ENCODE results near the gene MAP3K12. TPM values are rescaled to one million over a fixed set of nuclear protein-coding genes. Genes with fewer than 3 reads are reported as not detected.
A peak's percentile ranks its signal among the peaks of the same experiment; 100 is the strongest.
"Not testable (repeated sequence)": the region's sequence is repeated elsewhere in the genome, so short reads cannot be mapped to it uniquely, and the experiment has no call there.

The MAP3K12 gene
- total and polyA plus RNA-seq, 2 of the 8 experiments (the other 6 are each of a cell fraction or from before 2014, with no cell fraction given): 23.4 to 42.7 TPM

DNA sequence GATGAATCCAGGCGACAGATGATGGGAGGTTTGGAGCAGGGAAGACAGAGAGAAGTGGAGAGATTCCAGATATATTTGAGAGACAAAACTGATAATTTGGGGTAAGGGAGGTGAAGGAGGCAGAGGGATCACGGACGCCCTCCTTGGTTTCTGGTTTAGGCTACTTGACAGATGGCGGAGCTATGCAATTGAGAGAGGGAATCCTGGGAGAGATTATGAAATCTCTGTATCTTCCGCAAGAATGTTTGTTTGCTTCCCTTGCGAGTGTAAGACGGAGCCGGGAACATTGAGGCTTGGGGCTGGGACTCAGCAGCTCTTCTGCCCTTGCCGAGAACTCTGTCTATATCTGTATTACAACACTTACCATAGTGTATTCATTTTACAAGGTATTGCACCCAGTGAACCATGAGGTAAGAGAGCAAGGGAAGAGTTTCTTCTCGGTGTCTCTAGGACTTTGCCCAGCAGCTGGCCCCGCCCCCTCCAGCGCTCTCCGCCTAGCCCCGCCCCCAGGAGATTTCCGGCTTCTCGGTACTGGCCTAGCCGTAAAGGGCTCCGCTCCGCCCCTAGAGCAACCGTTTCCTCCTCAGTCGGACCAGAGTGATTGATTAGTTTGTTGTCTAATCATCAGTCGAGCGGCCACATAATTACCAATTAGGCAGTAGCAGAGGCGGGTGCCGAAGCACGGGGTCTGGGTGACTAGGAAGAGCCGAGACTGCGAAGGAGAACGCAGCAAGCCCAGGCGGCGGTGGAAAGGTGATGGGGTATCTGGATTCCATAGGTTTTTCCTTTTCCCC is 58.0 kb downstream of the MAP3K12 start, which contains the start of gene PRR13 (continued):
- TF ChIP-seq SP1 (IDR thresholded peaks at IDR 0.05; ENCODE audit: low read depth, low read length) (peak; percentile 93), TAF1 (IDR thresholded peaks at IDR 0.05; ENCODE audit: low read depth, low read length) (peak; percentile 79), POLR2AphosphoS5 (IDR thresholded peaks at IDR 0.05; ENCODE audit: low read depth, low read length) (peak; percentile 81), MAFK (IDR thresholded peaks at IDR 0.05; ENCODE audit: low read depth, low read length) (no peak), CHD2 (IDR thresholded peaks at IDR 0.05; ENCODE audit: low read length) (peak; percentile 68)

DNA sequence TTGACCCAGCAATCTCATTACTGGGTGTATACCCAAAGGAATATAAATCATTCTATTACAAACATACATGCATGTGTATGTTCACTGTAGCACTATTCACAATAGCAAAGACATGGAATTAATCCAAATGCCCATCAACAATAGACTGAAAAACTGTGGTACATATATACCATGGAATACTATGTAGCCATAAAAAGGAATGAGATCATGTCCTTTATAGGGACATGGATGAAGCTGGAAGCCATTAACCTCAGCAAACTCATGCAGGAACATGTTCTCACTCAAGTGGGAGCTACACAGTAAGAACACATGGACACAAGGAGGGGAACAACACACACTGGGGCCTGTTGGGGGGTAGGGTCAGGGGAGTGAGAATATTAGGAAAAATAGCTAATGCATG is 59.7 kb downstream of the MAP3K12 start:
- not testable (repeated sequence) for H2BK20ac ChIP-seq (ENCODE audit: low read length); H3K56ac ChIP-seq (replicated peaks; ENCODE audit: insufficient read length, low read depth, low read length); H2BK120ac ChIP-seq (replicated peaks; ENCODE audit: low read depth, low read length); H3K4ac ChIP-seq (replicated peaks; ENCODE audit: insufficient read length, low read depth, low read length); H3K4me1 ChIP-seq (replicated peaks in 1 of 4; ENCODE audit: control insufficient read depth in 3 of 4, insufficient read depth in 4 of 4, low read length in 3 of 4); H4K91ac ChIP-seq (replicated peaks; ENCODE audit: insufficient read length, low read length); H3K9me3 ChIP-seq (ENCODE audit: insufficient read depth in 2 of 2, low read depth in 1 of 2, low read length in 1 of 2); H3K4me2 ChIP-seq (ENCODE audit: insufficient read depth in 1 of 2, low read depth in 2 of 2, low read length in 2 of 2); H3K23ac ChIP-seq (ENCODE audit: insufficient read length); H4K20me1 ChIP-seq (replicated peaks in 1 of 2; ENCODE audit: control insufficient read depth in 1 of 2, insufficient read depth in 2 of 2, low read length in 2 of 2); H3K27me3 ChIP-seq (replicated peaks in 1 of 4; ENCODE audit: control insufficient read depth in 3 of 4, extremely low read depth in 1 of 4, insufficient read depth in 3 of 4, low read length in 3 of 4); H3K36me3 ChIP-seq (ENCODE audit: control insufficient read depth in 2 of 4, insufficient read depth in 4 of 4, low read length in 3 of 4); H3K27ac ChIP-seq (ENCODE audit: low read depth, low read length); H4K5ac ChIP-seq (ENCODE audit: insufficient read length, low read depth, low read length); H3K23me2 ChIP-seq (ENCODE audit: low read depth, low read length); H2BK12ac ChIP-seq (ENCODE audit: low read depth, low read length); H4K8ac ChIP-seq (ENCODE audit: extremely low read depth, insufficient read depth, low read length); H3K79me1 ChIP-seq (ENCODE audit: low read depth, low read length); H3K4me3 ChIP-seq (ENCODE audit: extremely low read depth in 1 of 4, insufficient read depth in 2 of 4, low read depth in 3 of 4, low read length in 4 of 4); H3K14ac ChIP-seq (ENCODE audit: insufficient read length); H3K9ac ChIP-seq (replicated peaks in 1 of 4; ENCODE audit: extremely low read depth in 1 of 4, low read depth in 3 of 4, low read length in 3 of 4); H3K79me2 ChIP-seq (ENCODE audit: control insufficient read depth in 1 of 2, insufficient read depth in 2 of 2, low read length in 2 of 2); H2BK5ac ChIP-seq (ENCODE audit: low read depth, low read length); FAIRE-seq; H2BK15ac ChIP-seq (ENCODE audit: low read length); H2AFZ ChIP-seq (ENCODE audit: low read length); DNase-seq (ENCODE audit: low read depth in 1 of 2, low spot score in 2 of 2); H3K18ac ChIP-seq (ENCODE audit: extremely low read depth, low read length); H2AK5ac ChIP-seq (ENCODE audit: low read depth, low read length)
- ChIA-PET CTCF (ENCODE audit: partially characterized antibody) (interaction anchor here (1.0 to 1.3 kb wide), 4 partner anchors 9 to 87 kb away, joined by 3 to 5 read pairs (median 4); no protein-coding TSS in a partner anchor), POLR2A (ENCODE audit: partially characterized antibody) (interaction anchor here (0.7 to 57.6 kb wide), 4 partner anchors 15 to 55 kb away, joined by 3 to 3397 read pairs (median 6); partner anchors contain the start of genes MAP3K12, NPFF and TARBP2)
